Left cardiac atrium (tissue), 4 donors: ENCODE measurements around the gene CCDC91. TPM values are rescaled to one million over a fixed set of nuclear protein-coding genes. Genes with fewer than 3 reads are reported as not detected.

Source experiments
- ATAC-seq, 2 donors: fragments of 200-7000 bp; cut with Tn5 transposase; one replicate each; pipeline ENCODE4 v1.9.1; 2020; ENCODE audit warnings: mild to moderate bottlenecking in 2 of 2, moderate library complexity in 2 of 2
- DNase-seq: peaks from one replicate; pipeline ENCODE4 v3.0.0-alpha.2; 2020
- intact Hi-C, 2 donors: fragments of 100-400 bp; cut with DNase I; formaldehyde crosslinking; loops; one replicate each; pipeline versions ENCODE4 v1.14.1 to v1.15.1; 2022 to 2023
- total RNA-seq, 2 donors: library from RNA; stranded (reverse); fragmentation: NEBNext Ultra II Directional; extraction: Animal tissue kit (Norgen Biotek cat#: 25700); gene quantifications; one replicate each; pipeline ENCODE4 v1.2.1, GENCODE V29; 2021
- donor health status: DM: no; HTN: yes; CAD: no.
- donor health status: DM: no; HTN: yes; CAD: no; lungs with severe emphysema.
- donor health status: DM: yes; HTN: yes; CAD: no.
- donor health status: Dilated cardiomyopathy.

The CCDC91 gene
- total RNA-seq, 2 donors from 2014 or later = 34.3 to 43.6 TPM

GRCh38 chr12:28484156-28484555, 293.9 kb downstream of the CCDC91 start:
- ATAC-seq (no peak), DNase-seq (no peak)
- intact Hi-C loops = no loop called here

- ATAC-seq (no peak), DNase-seq (no peak)
- intact Hi-C loops = no loop called here
These were observed 296.3 kb downstream of the CCDC91 start for GRCh38 chr12:28486521-28486920.

GRCh38 chr12:28489246-28489645, 299.0 kb downstream of the CCDC91 start:
- intact Hi-C loops = no loop called here
- no peak for DNase-seq
- peak in 1 of 2 donors; percentile 74 for ATAC-seq

- ATAC-seq = peak in 1 of 2 donors; percentile 86
- no peak for DNase-seq
- intact Hi-C loops = no loop called here
These were observed 307.7 kb downstream of the CCDC91 start for GRCh38 chr12:28497889-28498411.

GRCh38 chr12:28498850-28499249, 308.6 kb downstream of the CCDC91 start:
- DNase-seq (no peak), ATAC-seq (peak in 1 of 2 donors; percentile 73)
- intact Hi-C loops = no loop called here

GRCh38 chr12:28500373-28501024, 310.2 kb downstream of the CCDC91 start:
- DNase-seq = no peak
- ATAC-seq = peak in 1 of 2 donors; percentile 67
- intact Hi-C loops = no loop called here

- DNase-seq = no peak
- no peak for ATAC-seq
- intact Hi-C loops = no loop called here
These were observed 316.0 kb downstream of the CCDC91 start for GRCh38 chr12:28506271-28506670.

- ATAC-seq = no peak
- intact Hi-C loops = no loop called here
- no peak for DNase-seq
These were observed 316.8 kb downstream of the CCDC91 start for GRCh38 chr12:28507033-28507432.

GRCh38 chr12:28507867-28508266, 317.6 kb downstream of the CCDC91 start:
- no peak for DNase-seq
- ATAC-seq = no peak
- intact Hi-C loops = no loop called here

- intact Hi-C loops = no loop called here
- no peak for ATAC-seq
- DNase-seq = no peak
These were observed 322.1 kb downstream of the CCDC91 start for GRCh38 chr12:28512406-28512805.

GRCh38 chr12:28512876-28513275, 322.6 kb downstream of the CCDC91 start:
- intact Hi-C loops = no loop called here
- DNase-seq (no peak), ATAC-seq (no peak)

GRCh38 chr12:28513983-28514382, 323.7 kb downstream of the CCDC91 start:
- ATAC-seq (no peak), DNase-seq (no peak)
- intact Hi-C loops = no loop called here

GRCh38 chr12:28517101-28517500, 326.8 kb downstream of the CCDC91 start:
- ATAC-seq (no peak), DNase-seq (no peak)
- intact Hi-C loops = no loop called here

- DNase-seq (no peak), ATAC-seq (no peak)
- intact Hi-C loops = no loop called here
These were observed 337.5 kb downstream of the CCDC91 start for GRCh38 chr12:28527631-28528249.

- ATAC-seq (no peak), DNase-seq (no peak)
- intact Hi-C loops = no loop called here
These were observed 345.0 kb downstream of the CCDC91 start for GRCh38 chr12:28535216-28535615.

GRCh38 chr12:28536088-28536487, 345.8 kb downstream of the CCDC91 start:
- no peak for DNase-seq
- intact Hi-C loops = no loop called here
- no peak for ATAC-seq

- DNase-seq = no peak
- intact Hi-C loops = no loop called here
- no peak for ATAC-seq
These were observed 347.2 kb downstream of the CCDC91 start for GRCh38 chr12:28537474-28537873.

- DNase-seq (no peak), ATAC-seq (no peak)
- intact Hi-C loops = no loop called here
These were observed 349.6 kb downstream of the CCDC91 start for GRCh38 chr12:28539691-28540323.

- intact Hi-C loops = no loop called here
- ATAC-seq (no peak), DNase-seq (no peak)
These were observed 350.1 kb downstream of the CCDC91 start for GRCh38 chr12:28540324-28540714.

- ATAC-seq = no peak
- DNase-seq = no peak
- intact Hi-C loops = no loop called here
These were observed 353.0 kb downstream of the CCDC91 start for GRCh38 chr12:28543021-28543890.
